HL-60 (cell line): ENCODE measurements around the gene FOXP1.

Experiments
- CTCF ChIP-seq: IDR thresholded peaks from one replicate; pipeline ENCODE4 v1.5.1; 2011; ENCODE audit warnings: low read length, control low read depth, inconsistent platforms; ENCODE audit not compliant: insufficient read depth
- GABPA ChIP-seq: IDR thresholded peaks from 2 replicates; pipeline ENCODE4 v1.6.1; 2012; ENCODE audit warnings: low read depth
- POLR2AphosphoS5 ChIP-seq: IDR thresholded peaks from 2 replicates; pipeline ENCODE4 v1.6.1; 2012; ENCODE audit warnings: low read depth
- REST ChIP-seq: IDR thresholded peaks from 2 replicates; pipeline ENCODE4 v1.6.1; 2012; ENCODE audit warnings: low read depth; ENCODE audit not compliant: insufficient replicate concordance

- TF ChIP-seq CTCF (no peak), GABPA (no peak), POLR2AphosphoS5 (no peak), REST (no peak)
Observed at GRCh38 chr3:71600646-71601288, 17.2 kb upstream of the FOXP1 start.
